ENCODE results near the gene SV2B. TPM values are rescaled to one million over a fixed set of nuclear protein-coding genes. Genes with fewer than 3 reads are reported as not detected.

The SV2B gene
- total RNA-seq, 1 experiment from 2014 or later: 3.9 TPM

DNA sequence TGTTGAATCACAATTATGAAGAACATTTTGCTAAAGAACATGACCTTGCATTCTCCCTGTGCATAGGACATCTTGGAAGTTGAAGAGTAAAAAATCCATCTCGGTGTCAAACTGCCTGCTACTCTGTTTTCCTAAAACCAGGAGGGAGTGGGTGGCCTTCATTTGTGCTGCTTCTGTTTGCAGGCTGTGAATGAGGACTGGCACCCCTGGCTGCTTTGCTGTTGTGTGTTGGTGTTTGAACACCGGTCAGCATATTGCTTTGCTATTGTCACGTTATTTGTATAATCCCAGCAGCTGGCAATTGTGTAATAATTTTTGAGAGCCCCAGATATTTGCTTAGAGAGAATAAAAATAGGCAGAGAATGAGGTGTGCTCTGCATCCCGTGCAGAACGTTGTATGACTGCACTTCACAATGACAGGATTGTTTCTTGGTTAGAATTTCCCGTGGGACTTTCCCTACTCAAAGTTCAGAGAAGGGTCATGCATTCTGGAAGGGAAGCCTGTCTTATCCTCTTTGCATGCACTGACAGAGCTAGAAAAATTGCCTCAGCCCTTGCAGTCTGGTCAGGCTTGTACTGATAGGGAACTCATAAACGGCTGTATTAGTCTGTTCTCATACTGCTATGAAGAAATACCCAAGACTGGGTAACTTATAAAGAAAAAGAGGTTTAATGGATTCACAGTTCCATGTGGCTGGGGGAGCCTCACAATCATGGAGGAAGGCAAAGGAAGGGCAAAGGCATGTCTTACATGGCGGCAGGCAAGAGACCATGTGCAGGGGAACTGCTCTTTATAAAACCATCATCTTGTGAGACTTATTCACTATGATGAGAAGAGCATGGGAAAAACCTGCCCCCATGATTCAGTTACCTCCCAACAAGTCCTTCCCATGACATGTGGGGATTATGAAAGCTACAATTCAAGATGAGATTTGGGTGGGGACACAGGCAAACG lies 16.3 kb downstream of the SV2B start:
- Histone ChIP-seq H3K27ac (ENCODE audit: low read depth, low read length, poor library complexity, severe bottlenecking) (no peak overlapping the region), H3K36me3 (ENCODE audit: insufficient read depth, low read length, poor library complexity, severe bottlenecking) (no peaks in the 10 kb centered on the region), H3K27me3 (replicated peaks; ENCODE audit: insufficient read depth, low read depth, low read length, poor library complexity) (peaks cover 11% of the 10 kb centered on the region), H3K9me3 (ENCODE audit: low read depth, low read length, poor library complexity, severe bottlenecking) (no peaks in the 10 kb centered on the region), H3K4me1 (ENCODE audit: insufficient read depth, low read length, poor library complexity, severe bottlenecking) (no peaks in the 10 kb centered on the region), H3K4me3 (ENCODE audit: low read depth, low read length, poor library complexity, severe bottlenecking) (no peak overlapping the region)
- no TSS peak for BruUV-seq (replicated peaks)
- intact Hi-C loops (cut with micrococcal nuclease; ENCODE audit: unreplicated experiment): loop anchor here (2.0 kb wide), 1 partner anchor 18 kb away; no protein-coding TSS in a partner anchor
- no peak for DNase-seq (ENCODE audit: low spot score)
- POLR2A ChIA-PET (ENCODE audit: low non-redundant PET): no interaction called here
- TF ChIP-seq, protein P1, sequence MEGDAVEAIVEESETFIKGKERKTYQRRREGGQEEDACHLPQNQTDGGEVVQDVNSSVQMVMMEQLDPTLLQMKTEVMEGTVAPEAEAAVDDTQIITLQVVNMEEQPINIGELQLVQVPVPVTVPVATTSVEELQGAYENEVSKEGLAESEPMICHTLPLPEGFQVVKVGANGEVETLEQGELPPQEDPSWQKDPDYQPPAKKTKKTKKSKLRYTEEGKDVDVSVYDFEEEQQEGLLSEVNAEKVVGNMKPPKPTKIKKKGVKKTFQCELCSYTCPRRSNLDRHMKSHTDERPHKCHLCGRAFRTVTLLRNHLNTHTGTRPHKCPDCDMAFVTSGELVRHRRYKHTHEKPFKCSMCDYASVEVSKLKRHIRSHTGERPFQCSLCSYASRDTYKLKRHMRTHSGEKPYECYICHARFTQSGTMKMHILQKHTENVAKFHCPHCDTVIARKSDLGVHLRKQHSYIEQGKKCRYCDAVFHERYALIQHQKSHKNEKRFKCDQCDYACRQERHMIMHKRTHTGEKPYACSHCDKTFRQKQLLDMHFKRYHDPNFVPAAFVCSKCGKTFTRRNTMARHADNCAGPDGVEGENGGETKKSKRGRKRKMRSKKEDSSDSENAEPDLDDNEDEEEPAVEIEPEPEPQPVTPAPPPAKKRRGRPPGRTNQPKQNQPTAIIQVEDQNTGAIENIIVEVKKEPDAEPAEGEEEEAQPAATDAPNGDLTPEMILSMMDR (conservative IDR thresholded peaks at IDR 0.05; ENCODE audit: low read depth, low read length): no peak
- CTCF ChIA-PET: no interaction called here

DNA sequence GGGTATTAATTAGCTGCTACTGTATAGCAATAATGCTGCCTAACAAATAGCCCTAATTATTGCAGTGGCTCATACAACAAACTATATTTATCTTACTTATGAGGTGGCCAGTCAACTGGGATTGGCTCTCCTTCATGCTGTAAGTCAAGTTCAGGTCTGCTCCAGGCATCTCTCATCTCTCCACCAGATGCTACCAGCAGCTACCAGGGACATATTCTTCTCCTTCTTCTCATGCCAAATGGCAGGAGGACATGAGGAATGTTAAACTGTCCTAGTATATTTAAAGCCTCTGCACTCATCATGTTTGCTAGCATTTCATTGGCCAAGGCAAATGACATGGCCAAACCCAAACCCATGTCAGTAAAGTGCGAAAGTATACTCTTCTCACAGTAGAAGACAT lies 17.3 kb downstream of the SV2B start:
- no peaks in the 10 kb centered on the region for H3K4me1 ChIP-seq (ENCODE audit: insufficient read depth, low read length, poor library complexity, severe bottlenecking)
- H3K36me3 ChIP-seq (ENCODE audit: insufficient read depth, low read length, poor library complexity, severe bottlenecking): no peaks in the 10 kb centered on the region
- H3K27ac ChIP-seq (ENCODE audit: low read depth, low read length, poor library complexity, severe bottlenecking): no peak overlapping the region
- CTCF ChIA-PET: no interaction called here
- no peak for DNase-seq (ENCODE audit: low spot score)
- no peaks in the 10 kb centered on the region for H3K9me3 ChIP-seq (ENCODE audit: low read depth, low read length, poor library complexity, severe bottlenecking)
- H3K4me3 ChIP-seq (ENCODE audit: low read depth, low read length, poor library complexity, severe bottlenecking): no peak overlapping the region
- H3K27me3 ChIP-seq (replicated peaks; ENCODE audit: insufficient read depth, low read depth, low read length, poor library complexity): peaks cover 11% of the 10 kb centered on the region
- BruUV-seq (replicated peaks): no TSS peak
- POLR2A ChIA-PET (ENCODE audit: low non-redundant PET): no interaction called here
- TF ChIP-seq, protein P1 (conservative IDR thresholded peaks at IDR 0.05; ENCODE audit: low read depth, low read length): no peak
- TF ChIP-seq EZH2 (IDR thresholded peaks at IDR 0.05; ENCODE audit: borderline replicate concordance, low read depth, low read length, poor library complexity, severe bottlenecking): no peak
- intact Hi-C loops (cut with micrococcal nuclease; ENCODE audit: unreplicated experiment): loop anchor here (2.0 kb wide), 1 partner anchor 17 kb away; no protein-coding TSS in a partner anchor

DNA sequence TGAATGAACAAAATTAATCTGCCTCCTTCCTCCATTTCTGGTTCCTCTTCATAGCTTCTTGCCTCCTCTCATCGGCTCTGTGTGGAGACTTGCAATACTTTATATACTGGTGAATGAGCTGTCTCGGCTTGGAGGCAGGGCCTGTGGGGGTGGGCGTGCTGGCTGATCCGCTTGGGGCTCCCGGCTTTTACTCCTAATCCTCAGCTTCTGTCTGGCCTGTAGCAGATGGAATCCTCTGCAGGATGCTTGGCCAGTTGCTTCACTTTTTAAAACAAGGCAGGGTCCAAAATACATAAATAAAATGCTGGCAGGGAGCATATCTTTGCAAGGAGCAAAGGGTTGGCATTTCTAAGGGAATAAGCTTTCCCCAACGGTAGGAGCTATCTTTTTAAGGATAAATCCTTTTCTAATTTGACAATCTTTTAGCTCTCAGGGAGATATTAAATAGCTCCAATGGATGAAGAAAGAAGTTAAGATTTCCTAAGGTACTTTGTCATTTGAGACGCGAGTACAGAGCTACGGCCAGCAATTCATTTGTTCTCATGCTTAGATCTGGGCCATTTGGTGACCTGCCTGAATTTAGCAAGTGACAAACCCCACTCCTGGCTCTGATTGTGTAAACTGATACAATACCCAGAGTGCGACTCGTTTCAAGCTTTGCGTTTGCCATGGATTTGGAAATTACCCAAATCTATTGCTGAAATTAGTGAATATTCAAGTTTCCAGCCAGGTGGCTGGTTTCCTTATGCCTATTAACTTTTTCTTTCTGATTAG lies 18.9 kb downstream of the SV2B start:
- H3K4me1 ChIP-seq (ENCODE audit: insufficient read depth, low read length, poor library complexity, severe bottlenecking): no peaks in the 10 kb centered on the region
- no peak overlapping the region for H3K27ac ChIP-seq (ENCODE audit: low read depth, low read length, poor library complexity, severe bottlenecking)
- no TSS peak for BruUV-seq (replicated peaks)
- no peak overlapping the region for H3K4me3 ChIP-seq (ENCODE audit: low read depth, low read length, poor library complexity, severe bottlenecking)
- ChIA-PET POLR2A (ENCODE audit: low non-redundant PET) (no interaction called here), CTCF (no interaction called here)
- intact Hi-C loops (cut with micrococcal nuclease; ENCODE audit: unreplicated experiment): no loop called here
- DNase-seq (ENCODE audit: low spot score): no peak
- peaks cover 11% of the 10 kb centered on the region for H3K27me3 ChIP-seq (replicated peaks; ENCODE audit: insufficient read depth, low read depth, low read length, poor library complexity)
- H3K9me3 ChIP-seq (ENCODE audit: low read depth, low read length, poor library complexity, severe bottlenecking): no peaks in the 10 kb centered on the region
- TF ChIP-seq EZH2 (IDR thresholded peaks at IDR 0.05; ENCODE audit: borderline replicate concordance, low read depth, low read length, poor library complexity, severe bottlenecking): no peak
- TF ChIP-seq, protein P1 (conservative IDR thresholded peaks at IDR 0.05; ENCODE audit: low read depth, low read length): no peak
- H3K36me3 ChIP-seq (ENCODE audit: insufficient read depth, low read length, poor library complexity, severe bottlenecking): no peaks in the 10 kb centered on the region

Measured in A673 (cell line).